GM21619 (cell line): Measurements from ENCODE around the gene ST13.
"Not testable (repeated sequence)": the region's sequence is repeated elsewhere in the genome, so short reads cannot be mapped to it uniquely, and the experiment has no call there.

Experiments
- ATAC-seq: cut with Tn5 transposase; IDR thresholded peaks from one replicate; pipeline ENCODE4 v1.9.1; 2021; ENCODE audit not compliant: unreplicated experiment

ST13 gene

GRCh38 chr22:40789131-40789530 lies 67.3 kb downstream of the ST13 start:
- no peak for ATAC-seq

- no peak for ATAC-seq
These were observed 73.9 kb downstream of the ST13 start for GRCh38 chr22:40782521-40782920.

- not testable (repeated sequence) for ATAC-seq
These were observed 74.7 kb downstream of the ST13 start for GRCh38 chr22:40781749-40782148.
